Measurements from ENCODE around the gene RCAN1.

Gene RCAN1

GRCh38 chr21:34514576-34515115 lies 100.3 kb downstream of the RCAN1 start:
- TF ChIP-seq FOXM1 (IDR thresholded peaks at IDR 0.05; ENCODE audit: borderline replicate concordance, low read depth) = no peak
- TF ChIP-seq TAF1 (IDR thresholded peaks at IDR 0.05; ENCODE audit: low read depth) = no peak
- no peak for TF ChIP-seq TCF12 (IDR thresholded peaks at IDR 0.05; ENCODE audit: low read depth)

DNA sequence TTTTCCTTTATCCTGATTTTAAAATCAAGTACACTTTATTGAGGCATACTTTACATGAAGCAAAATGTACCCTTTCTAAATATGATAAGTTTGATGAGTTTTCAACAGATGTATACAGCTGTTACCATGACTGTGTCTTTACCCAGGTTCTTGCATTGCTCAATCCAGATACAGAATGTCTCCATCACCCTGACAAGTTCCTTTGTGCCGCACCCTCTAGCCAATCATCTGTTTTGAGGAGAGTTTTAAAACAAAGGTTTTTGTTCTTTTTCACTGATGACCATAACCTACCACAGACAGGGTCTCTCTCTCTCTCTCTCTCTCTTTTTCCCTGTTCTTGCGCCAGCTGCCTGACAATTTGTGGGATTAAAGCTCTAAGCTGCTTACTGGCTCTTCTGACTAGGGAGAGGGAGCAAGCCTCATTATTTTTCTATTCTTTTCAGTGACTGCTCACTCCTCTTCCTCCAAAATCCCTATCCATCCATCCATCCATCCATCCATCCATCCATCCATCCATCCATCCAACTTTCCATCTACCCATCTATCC lies 101.7 kb downstream of the RCAN1 start:
- TF ChIP-seq NFIC (IDR thresholded peaks at IDR 0.05) = no peak
- TF ChIP-seq FOXM1 (IDR thresholded peaks at IDR 0.05; ENCODE audit: borderline replicate concordance, low read depth) = no peak
- TF ChIP-seq CEBPB (IDR thresholded peaks at IDR 0.05) = no peak
- no peak for TF ChIP-seq CREB1 (IDR thresholded peaks at IDR 0.05; ENCODE audit: low read depth)
- TF ChIP-seq, protein P1, sequence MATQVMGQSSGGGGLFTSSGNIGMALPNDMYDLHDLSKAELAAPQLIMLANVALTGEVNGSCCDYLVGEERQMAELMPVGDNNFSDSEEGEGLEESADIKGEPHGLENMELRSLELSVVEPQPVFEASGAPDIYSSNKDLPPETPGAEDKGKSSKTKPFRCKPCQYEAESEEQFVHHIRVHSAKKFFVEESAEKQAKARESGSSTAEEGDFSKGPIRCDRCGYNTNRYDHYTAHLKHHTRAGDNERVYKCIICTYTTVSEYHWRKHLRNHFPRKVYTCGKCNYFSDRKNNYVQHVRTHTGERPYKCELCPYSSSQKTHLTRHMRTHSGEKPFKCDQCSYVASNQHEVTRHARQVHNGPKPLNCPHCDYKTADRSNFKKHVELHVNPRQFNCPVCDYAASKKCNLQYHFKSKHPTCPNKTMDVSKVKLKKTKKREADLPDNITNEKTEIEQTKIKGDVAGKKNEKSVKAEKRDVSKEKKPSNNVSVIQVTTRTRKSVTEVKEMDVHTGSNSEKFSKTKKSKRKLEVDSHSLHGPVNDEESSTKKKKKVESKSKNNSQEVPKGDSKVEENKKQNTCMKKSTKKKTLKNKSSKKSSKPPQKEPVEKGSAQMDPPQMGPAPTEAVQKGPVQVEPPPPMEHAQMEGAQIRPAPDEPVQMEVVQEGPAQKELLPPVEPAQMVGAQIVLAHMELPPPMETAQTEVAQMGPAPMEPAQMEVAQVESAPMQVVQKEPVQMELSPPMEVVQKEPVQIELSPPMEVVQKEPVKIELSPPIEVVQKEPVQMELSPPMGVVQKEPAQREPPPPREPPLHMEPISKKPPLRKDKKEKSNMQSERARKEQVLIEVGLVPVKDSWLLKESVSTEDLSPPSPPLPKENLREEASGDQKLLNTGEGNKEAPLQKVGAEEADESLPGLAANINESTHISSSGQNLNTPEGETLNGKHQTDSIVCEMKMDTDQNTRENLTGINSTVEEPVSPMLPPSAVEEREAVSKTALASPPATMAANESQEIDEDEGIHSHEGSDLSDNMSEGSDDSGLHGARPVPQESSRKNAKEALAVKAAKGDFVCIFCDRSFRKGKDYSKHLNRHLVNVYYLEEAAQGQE (IDR thresholded peaks at IDR 0.05; ENCODE audit: low read depth) = no peak
- no peak for TF ChIP-seq TAF1 (IDR thresholded peaks at IDR 0.05; ENCODE audit: low read depth)
- no peak for TF ChIP-seq EGR1 (IDR thresholded peaks at IDR 0.05)
- no peak for TF ChIP-seq MAX (IDR thresholded peaks at IDR 0.05)
- TF ChIP-seq TEAD4 (IDR thresholded peaks at IDR 0.05) = no peak
- no peak for TF ChIP-seq ZBTB7A (IDR thresholded peaks at IDR 0.05; ENCODE audit: low read depth)
- TF ChIP-seq USF1 (IDR thresholded peaks at IDR 0.05) = no peak
- TF ChIP-seq EP300 (IDR thresholded peaks at IDR 0.05; ENCODE audit: borderline replicate concordance) = no peak
- TF ChIP-seq TCF12 (IDR thresholded peaks at IDR 0.05; ENCODE audit: low read depth) = no peak
- TF ChIP-seq YY1 (IDR thresholded peaks at IDR 0.05; ENCODE audit: low read depth) = no peak
- TF ChIP-seq RAD21 (IDR thresholded peaks at IDR 0.05; ENCODE audit: low read depth) = no peak

DNA sequence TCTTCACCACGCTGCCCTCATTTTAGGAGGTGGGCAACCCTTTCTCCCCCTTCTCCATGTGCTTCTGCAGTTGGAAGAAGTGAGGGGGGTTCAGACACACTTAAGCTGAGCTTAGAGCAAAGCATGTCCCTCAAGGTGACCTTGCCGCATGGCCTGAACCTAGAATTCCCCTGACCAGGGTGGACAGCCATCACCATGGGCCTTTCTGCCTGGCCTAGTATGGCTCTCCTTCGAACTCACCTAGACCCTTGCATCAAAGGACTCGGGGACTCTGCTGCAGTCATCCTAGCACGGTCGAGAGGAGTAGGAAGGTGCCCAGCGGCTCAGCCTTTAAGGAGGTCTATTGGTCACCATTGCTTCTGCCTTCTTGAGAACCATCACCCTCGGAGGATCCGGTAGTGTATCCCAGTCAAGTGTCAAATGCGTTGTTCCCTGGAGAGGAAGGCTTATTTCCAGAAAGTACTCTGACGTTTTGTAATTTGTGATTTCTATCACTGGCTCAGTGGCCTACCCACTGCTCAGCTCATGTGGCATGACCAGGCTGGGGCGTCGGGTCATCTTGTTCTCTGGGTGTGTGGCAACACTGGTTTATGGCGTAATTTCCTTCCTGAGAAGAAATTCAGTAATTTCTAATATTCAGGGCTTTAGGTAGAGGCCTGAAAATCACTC lies 103.0 kb downstream of the RCAN1 start, which contains the start of gene KCNE1:
TSS of gene KCNE1 (minus strand) at position 424 of the 669 bp plus-strand sequence. CDS start 62,576 bp downstream, outside the sequence.
- TF ChIP-seq TCF12 (IDR thresholded peaks at IDR 0.05; ENCODE audit: low read depth) = no peak
- no peak for TF ChIP-seq YY1 (IDR thresholded peaks at IDR 0.05; ENCODE audit: low read depth)
- TF ChIP-seq MAX (IDR thresholded peaks at IDR 0.05) = no peak
- TF ChIP-seq, protein P1 (IDR thresholded peaks at IDR 0.05; ENCODE audit: low read depth) = no peak
- TF ChIP-seq CEBPB (IDR thresholded peaks at IDR 0.05) = no peak
- TF ChIP-seq CREB1 (IDR thresholded peaks at IDR 0.05; ENCODE audit: low read depth) = no peak
- TF ChIP-seq FOXM1 (IDR thresholded peaks at IDR 0.05; ENCODE audit: borderline replicate concordance, low read depth) = no peak
- TF ChIP-seq NFIC (IDR thresholded peaks at IDR 0.05) = no peak
- no peak for TF ChIP-seq EP300 (IDR thresholded peaks at IDR 0.05; ENCODE audit: borderline replicate concordance)
- no peak for TF ChIP-seq USF1 (IDR thresholded peaks at IDR 0.05)
- TF ChIP-seq TEAD4 (IDR thresholded peaks at IDR 0.05) = no peak

DNA sequence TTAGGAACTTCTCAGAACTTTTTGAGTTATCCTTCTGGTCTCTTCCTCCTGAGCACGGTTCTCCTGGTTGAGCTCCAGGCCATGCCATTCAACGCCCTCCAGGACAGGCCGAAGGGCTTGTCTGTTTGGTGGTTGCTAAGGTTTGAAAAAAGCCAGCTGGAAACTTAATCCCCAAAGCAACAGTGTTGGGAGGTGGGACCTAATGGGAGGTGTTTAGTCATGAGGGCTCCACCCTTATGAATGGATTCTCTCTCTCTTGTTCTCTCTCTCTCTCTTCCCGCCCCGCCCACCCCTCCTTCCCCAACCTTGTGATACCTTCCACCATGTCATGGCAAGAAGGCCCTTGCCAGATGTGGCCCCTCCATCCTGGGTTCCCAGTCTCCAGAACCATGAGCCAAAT lies 103.7 kb downstream of the RCAN1 start:
- TF ChIP-seq TCF12 (IDR thresholded peaks at IDR 0.05; ENCODE audit: low read depth) = no peak
- no peak for TF ChIP-seq RAD21 (IDR thresholded peaks at IDR 0.05; ENCODE audit: low read depth)
- TF ChIP-seq EGR1 (IDR thresholded peaks at IDR 0.05) = no peak
- no peak for TF ChIP-seq USF1 (IDR thresholded peaks at IDR 0.05)
- no peak for TF ChIP-seq EP300 (IDR thresholded peaks at IDR 0.05; ENCODE audit: borderline replicate concordance)
- TF ChIP-seq YY1 (IDR thresholded peaks at IDR 0.05; ENCODE audit: low read depth) = no peak

All from Ishikawa (cell line).